Hepatocyte (in vitro differentiated cells): ENCODE data around the gene LRRC37A3. TPM values are rescaled to one million over a fixed set of nuclear protein-coding genes. Genes with fewer than 3 reads are reported as not detected.
"Not testable (repeated sequence)": the region's sequence is repeated elsewhere in the genome, so short reads cannot be mapped to it uniquely, and the experiment has no call there.

Experiments used
- DNase-seq: peaks from one replicate; pipeline ENCODE4 v3.0.0-alpha.2; 2016; ENCODE audit warnings: low spot score
- H2AFZ ChIP-seq: fragments of 200-600 bp; sonication (generic); 2 replicates; pipeline ENCODE4 v1.6.0; 2016; ENCODE audit warnings: antibody characterized with exemption, mild to moderate bottlenecking
- H3K27ac ChIP-seq: fragments of 200-600 bp; sonication (generic); 2 replicates; pipeline ENCODE4 v1.5.1; 2016; ENCODE audit warnings: mild to moderate bottlenecking
- H3K27me3 ChIP-seq: fragments of 200-600 bp; sonication (generic); 2 replicates; pipeline ENCODE4 v1.6.1; 2016
- H3K36me3 ChIP-seq: fragments of 200-600 bp; sonication (generic); replicated peaks from 2 replicates; pipeline ENCODE4 v1.5.1; 2016; ENCODE audit warnings: low read depth; ENCODE audit not compliant: insufficient read depth
- H3K4me1 ChIP-seq: fragments of 200-600 bp; sonication (generic); 2 replicates; pipeline ENCODE4 v1.5.1; 2016; ENCODE audit warnings: mild to moderate bottlenecking, moderate library complexity; ENCODE audit not compliant: insufficient read depth
- H3K4me2 ChIP-seq: fragments of 200-600 bp; sonication (generic); 2 replicates; pipeline ENCODE4 v1.6.0; 2016
- H3K4me3 ChIP-seq: fragments of 200-600 bp; sonication (generic); 2 replicates; pipeline ENCODE4 v1.5.1; 2016; ENCODE audit warnings: mild to moderate bottlenecking
- H3K79me2 ChIP-seq: fragments of 200-600 bp; sonication (generic); 2 replicates; pipeline ENCODE4 v1.6.0; 2017; ENCODE audit warnings: mild to moderate bottlenecking
- H3K9me2 ChIP-seq: fragments of 200-600 bp; sonication (generic); replicated peaks from 2 replicates; pipeline ENCODE4 v1.6.0; 2017; ENCODE audit warnings: mild to moderate bottlenecking; ENCODE audit not compliant: insufficient read depth
- H3K9me3 ChIP-seq: fragments of 200-600 bp; sonication (generic); 2 replicates; pipeline ENCODE4 v1.5.1; 2016; ENCODE audit warnings: low read depth, mild to moderate bottlenecking
- H4K20me1 ChIP-seq: fragments of 200-600 bp; sonication (generic); 2 replicates; pipeline ENCODE4 v1.6.0; 2016; ENCODE audit warnings: mild to moderate bottlenecking; ENCODE audit not compliant: insufficient read depth, poor library complexity, severe bottlenecking
- EZH2 ChIP-seq: fragments of 200-600 bp; sonication (generic); IDR thresholded peaks from 2 replicates; pipeline ENCODE4 v1.6.1; 2016; ENCODE audit warnings: antibody characterized with exemption, mild to moderate bottlenecking, borderline replicate concordance
- EZH2phosphoT487 ChIP-seq: fragments of 200-600 bp; sonication (generic); IDR thresholded peaks from one replicate; pipeline ENCODE4 v1.6.1; 2018; ENCODE audit warnings: antibody characterized with exemption, mild to moderate bottlenecking, low read depth, moderate library complexity; ENCODE audit not compliant: unreplicated experiment, severe bottlenecking
- WGBS: methylation state at CpG from one replicate; pipeline ENCODE4 v1.1.6; 2016; ENCODE audit warnings: low lambda C conversion rate; ENCODE audit errors: missing lambda C conversion rate; 5-methylcytosine and 5-hydroxymethylcytosine counted together
- polyA plus RNA-seq: library from polyadenylated mRNA; unstranded; fragments of >200 nt; fragmentation: Nextera tagmentation; extraction: Ambion mirVana; gene quantifications from 2 replicates; pipeline ENCODE4 v1.2.1, GENCODE V29; 2016
- total RNA-seq: library from RNA; depleted of rRNA; stranded (reverse); fragments of >200 nt; gene quantifications from 2 replicates; pipeline ENCODE4 v1.2.3, GENCODE V29; 2014
- TF ChIP-seq, protein P1 (sequence below): fragments of 200-600 bp; sonication (generic); IDR thresholded peaks from 2 replicates; pipeline ENCODE4 v1.5.1; 2016; ENCODE audit warnings: antibody characterized with exemption, mild to moderate bottlenecking; ENCODE audit not compliant: poor library complexity

The LRRC37A3 gene
- total RNA-seq: 7.2 and 9.0 TPM in 2 replicates
- polyA plus RNA-seq: 4.3 and 8.4 TPM in 2 replicates

DNA sequence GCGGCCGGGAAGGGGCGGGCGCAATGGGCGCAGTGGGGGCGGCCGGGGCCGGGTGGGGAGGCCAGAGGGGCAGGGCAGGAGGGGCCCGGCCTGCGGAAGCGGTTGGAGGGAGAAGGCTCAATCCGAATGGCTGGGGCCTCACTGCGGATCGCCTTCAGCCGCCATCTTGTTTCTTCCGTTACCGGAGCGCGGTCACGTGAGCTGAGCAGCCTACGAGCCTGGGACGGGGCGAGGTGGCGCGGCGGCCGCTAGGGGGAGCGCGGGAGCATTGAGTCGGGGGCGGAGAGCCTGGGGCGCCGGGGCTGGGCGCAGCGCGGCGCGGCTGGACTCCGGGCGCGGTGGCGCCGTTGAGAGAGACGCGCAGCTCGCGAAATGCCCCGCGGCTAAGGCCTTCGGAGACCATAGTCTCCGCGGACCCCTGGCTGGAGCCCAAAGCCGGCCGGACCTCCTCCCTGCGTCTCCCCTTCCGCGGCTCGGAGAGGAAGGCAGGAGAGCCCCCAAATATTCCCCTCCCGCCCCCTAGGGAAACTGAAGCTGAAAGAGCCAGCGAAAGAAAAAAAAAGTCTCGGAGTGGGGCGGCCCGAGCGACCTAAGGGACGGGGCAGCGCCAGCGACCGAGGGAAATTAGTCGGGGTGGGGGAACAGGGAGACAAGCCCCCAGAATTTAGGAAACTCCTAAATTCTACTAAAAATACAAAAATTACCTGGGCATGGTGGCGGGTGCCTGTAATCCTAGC, at the start of gene LRRC37A3:
TSS of gene LRRC37A3 (minus strand) at position 190 of the 737 bp plus-strand sequence. CDS start 22,221 bp downstream, outside the sequence.
- H3K9me2 ChIP-seq, H3K36me3 ChIP-seq, H3K27me3 ChIP-seq, H3K4me1 ChIP-seq, H4K20me1 ChIP-seq, H3K9me3 ChIP-seq: not testable (repeated sequence)
- H3K79me2 ChIP-seq: peaks cover 10% of the 10 kb centered on the region
- H3K27ac ChIP-seq: peak within 1 kb of the TSS; percentile 92
- peak within 1 kb of the TSS; percentile 95 for H2AFZ ChIP-seq
- WGBS: 3% methylated on average over 40 of the region's 70 CpGs
- TF ChIP-seq, protein P1, sequence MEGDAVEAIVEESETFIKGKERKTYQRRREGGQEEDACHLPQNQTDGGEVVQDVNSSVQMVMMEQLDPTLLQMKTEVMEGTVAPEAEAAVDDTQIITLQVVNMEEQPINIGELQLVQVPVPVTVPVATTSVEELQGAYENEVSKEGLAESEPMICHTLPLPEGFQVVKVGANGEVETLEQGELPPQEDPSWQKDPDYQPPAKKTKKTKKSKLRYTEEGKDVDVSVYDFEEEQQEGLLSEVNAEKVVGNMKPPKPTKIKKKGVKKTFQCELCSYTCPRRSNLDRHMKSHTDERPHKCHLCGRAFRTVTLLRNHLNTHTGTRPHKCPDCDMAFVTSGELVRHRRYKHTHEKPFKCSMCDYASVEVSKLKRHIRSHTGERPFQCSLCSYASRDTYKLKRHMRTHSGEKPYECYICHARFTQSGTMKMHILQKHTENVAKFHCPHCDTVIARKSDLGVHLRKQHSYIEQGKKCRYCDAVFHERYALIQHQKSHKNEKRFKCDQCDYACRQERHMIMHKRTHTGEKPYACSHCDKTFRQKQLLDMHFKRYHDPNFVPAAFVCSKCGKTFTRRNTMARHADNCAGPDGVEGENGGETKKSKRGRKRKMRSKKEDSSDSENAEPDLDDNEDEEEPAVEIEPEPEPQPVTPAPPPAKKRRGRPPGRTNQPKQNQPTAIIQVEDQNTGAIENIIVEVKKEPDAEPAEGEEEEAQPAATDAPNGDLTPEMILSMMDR: peak; percentile 94
- DNase-seq: peak; percentile 99
- H3K4me2 ChIP-seq: peak within 1 kb of the TSS; percentile 78
- H3K4me3 ChIP-seq: peak within 1 kb of the TSS; percentile 76

DNA sequence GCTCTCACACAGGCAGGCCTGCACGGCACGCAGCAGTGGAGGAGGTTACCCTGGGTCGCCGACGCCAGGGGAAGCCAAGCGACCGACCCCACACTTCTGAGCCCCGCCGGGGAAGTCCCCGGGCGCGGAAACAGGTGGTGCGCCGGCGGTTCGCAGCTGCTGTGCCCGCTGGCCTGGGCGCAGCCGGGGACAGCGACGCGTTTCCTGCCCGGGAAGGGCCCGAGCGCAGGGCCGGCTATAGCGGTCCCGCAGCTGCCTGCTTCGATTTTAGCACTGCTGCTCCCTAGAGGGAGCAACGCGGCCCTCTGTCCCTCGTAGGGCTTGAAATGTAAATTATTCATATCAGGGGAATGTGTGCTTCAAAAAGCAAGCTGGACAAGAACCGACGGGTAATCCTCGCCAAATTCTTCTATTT, 46.6 kb upstream of the LRRC37A3 start:
- TF ChIP-seq, protein P1: peak; percentile 33
- WGBS: 1% methylated on average over 32 of the region's 35 CpGs
- H3K27me3 ChIP-seq, H3K9me3 ChIP-seq, H3K4me3 ChIP-seq, H3K36me3 ChIP-seq, H3K9me2 ChIP-seq, H4K20me1 ChIP-seq, H3K4me1 ChIP-seq, H3K79me2 ChIP-seq: not testable (repeated sequence)
- DNase-seq: peak; percentile 54
- peak overlapping the region; percentile 74 for H3K4me2 ChIP-seq
- H2AFZ ChIP-seq: peak overlapping the region; percentile 50
- peak overlapping the region; percentile 27 for H3K27ac ChIP-seq

DNA sequence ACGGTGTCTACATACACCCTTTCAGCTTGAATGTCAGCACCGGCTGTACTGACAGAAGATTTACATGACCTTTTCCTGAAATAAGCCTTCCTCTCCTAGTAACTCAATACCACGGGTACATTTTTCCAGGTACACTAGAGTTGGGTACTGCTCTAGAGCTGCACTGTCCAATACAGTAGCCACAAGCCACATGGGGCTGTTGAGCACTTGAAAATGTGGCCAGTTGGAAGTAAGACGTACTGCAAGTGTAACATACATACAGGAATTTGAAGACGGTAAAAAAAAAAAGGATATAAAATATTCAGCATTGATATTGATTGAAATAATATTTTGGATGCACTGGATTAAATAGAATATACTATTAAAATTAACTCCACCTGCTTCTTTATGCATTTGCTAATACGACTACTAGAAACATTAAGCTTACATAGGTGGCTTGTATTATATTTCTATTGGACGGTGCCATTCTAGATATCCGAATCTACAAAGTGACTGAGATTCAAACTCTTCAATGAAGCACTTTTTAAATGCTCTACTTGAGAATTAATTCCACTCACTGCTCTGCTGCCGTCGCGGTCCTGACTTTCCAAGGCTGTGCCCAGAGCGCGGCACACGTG, 46.1 kb upstream of the LRRC37A3 start:
- not testable (repeated sequence) for H3K27me3 ChIP-seq, H3K9me2 ChIP-seq, H3K27ac ChIP-seq, H3K4me3 ChIP-seq, H4K20me1 ChIP-seq, H3K4me1 ChIP-seq, H3K9me3 ChIP-seq, DNase-seq, H3K79me2 ChIP-seq, H3K36me3 ChIP-seq
- Histone ChIP-seq H2AFZ (peak overlapping the region; percentile 50), H3K4me2 (peak overlapping the region; percentile 74)
- WGBS: 65% methylated on average over 10 of the region's 14 CpGs

DNA sequence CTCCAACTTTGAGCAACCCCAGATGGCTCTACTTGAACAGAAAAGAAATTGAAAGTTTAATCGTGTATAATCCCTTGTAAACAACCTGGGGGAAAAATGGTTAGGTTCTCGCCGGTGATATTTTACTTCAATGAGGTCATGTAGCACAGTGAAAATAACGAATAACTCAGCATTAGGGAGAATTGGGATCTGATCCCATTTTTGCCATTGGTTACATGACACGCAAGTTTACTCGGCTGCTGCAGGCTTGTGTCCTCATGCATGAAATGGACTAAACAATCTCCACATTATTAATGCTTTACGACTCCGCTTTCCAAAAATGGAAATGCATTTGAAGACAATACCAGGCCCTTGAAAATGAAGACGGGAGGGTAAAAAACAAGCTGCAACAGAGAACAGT, 45.5 kb upstream of the LRRC37A3 start:
- no peaks in the 10 kb centered on the region for H3K36me3 ChIP-seq
- TF ChIP-seq EZH2 (no peak), EZH2phosphoT487 (no peak)
- TF ChIP-seq, protein P1: no peak
- H3K9me2 ChIP-seq: no peaks in the 10 kb centered on the region
- no peak overlapping the region for H3K27ac ChIP-seq
- no peaks in the 10 kb centered on the region for H3K4me1 ChIP-seq
- H3K4me3 ChIP-seq: no peak overlapping the region
- no peaks in the 10 kb centered on the region for H4K20me1 ChIP-seq
- no peaks in the 10 kb centered on the region for H3K27me3 ChIP-seq
- WGBS: 92% methylated on average over 9 of the region's 9 CpGs
- no peak overlapping the region for H2AFZ ChIP-seq
- H3K4me2 ChIP-seq: no peak overlapping the region
- no peak for DNase-seq
- H3K9me3 ChIP-seq: no peaks in the 10 kb centered on the region
- no peaks in the 10 kb centered on the region for H3K79me2 ChIP-seq

DNA sequence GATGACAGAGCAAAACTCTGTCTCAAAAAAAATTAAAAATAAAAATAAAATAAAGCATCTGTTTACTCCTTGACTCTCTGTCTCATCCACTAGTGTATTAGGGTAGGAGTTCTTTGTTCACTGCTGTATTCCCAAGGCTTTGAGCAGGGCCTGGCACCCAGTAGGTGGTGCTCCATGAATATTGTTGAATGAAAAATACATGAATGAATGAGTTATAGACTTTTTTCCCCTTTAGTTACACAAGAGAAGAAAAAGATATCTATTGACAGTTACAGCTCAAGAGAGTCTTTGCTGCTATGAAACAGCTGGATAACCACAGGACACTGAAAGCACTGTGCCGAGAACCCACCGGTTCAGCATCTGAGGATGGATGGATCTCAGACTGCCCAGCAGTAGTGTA, 44.5 kb upstream of the LRRC37A3 start:
- H3K4me3 ChIP-seq, H3K4me1 ChIP-seq, H3K4me2 ChIP-seq, H3K79me2 ChIP-seq, DNase-seq, H4K20me1 ChIP-seq, H3K36me3 ChIP-seq, H3K9me3 ChIP-seq, H3K27ac ChIP-seq, H3K9me2 ChIP-seq, H3K27me3 ChIP-seq, H2AFZ ChIP-seq: not testable (repeated sequence)
- WGBS: 87% methylated on average over 2 of the region's 2 CpGs
